GM12878 (cell line): ENCODE measurements around the gene GTSE1.

ENCODE experiments used
- CBFB ChIP-seq: IDR thresholded peaks from 2 replicates; pipeline ENCODE4 v1.6.1; 2016; ENCODE audit warnings: antibody characterized with exemption, low read depth
- TF ChIP-seq, protein P1 (sequence below): IDR thresholded peaks from 2 replicates; pipeline ENCODE4 v1.6.1; 2012; ENCODE audit warnings: low read length, inconsistent platforms
- TF ChIP-seq, protein P2 (sequence below): fragments of 450-650 bp; formaldehyde crosslinking; IDR thresholded peaks from 2 replicates; pipeline ENCODE4 v1.4.0; 2020; ENCODE audit warnings: mild to moderate bottlenecking, moderate library complexity
- TF ChIP-seq, protein P3 (sequence below): IDR thresholded peaks from 2 replicates; pipeline ENCODE4 v1.6.1; 2011; ENCODE audit warnings: mild to moderate bottlenecking, low read depth, low read length, moderate library complexity; ENCODE audit not compliant: insufficient replicate concordance
- TF ChIP-seq, protein P4 (sequence below), 3 experiments: IDR thresholded peaks in 2 of 3; conservative IDR thresholded peaks in 1 of 3; 2 replicates each; pipeline ENCODE4 v1.5.1; 2011; ENCODE audit warnings: low read depth in 3 of 3, low read length in 3 of 3, mild to moderate bottlenecking in 3 of 3, control low read depth in 2 of 3, moderate library complexity in 2 of 3, inconsistent platforms in 1 of 3, mixed read lengths in 1 of 3; ENCODE audit not compliant: control insufficient read depth in 2 of 3, insufficient read depth in 1 of 3; ENCODE audit errors: extremely low read depth in 1 of 3

- TF ChIP-seq, protein P1, sequence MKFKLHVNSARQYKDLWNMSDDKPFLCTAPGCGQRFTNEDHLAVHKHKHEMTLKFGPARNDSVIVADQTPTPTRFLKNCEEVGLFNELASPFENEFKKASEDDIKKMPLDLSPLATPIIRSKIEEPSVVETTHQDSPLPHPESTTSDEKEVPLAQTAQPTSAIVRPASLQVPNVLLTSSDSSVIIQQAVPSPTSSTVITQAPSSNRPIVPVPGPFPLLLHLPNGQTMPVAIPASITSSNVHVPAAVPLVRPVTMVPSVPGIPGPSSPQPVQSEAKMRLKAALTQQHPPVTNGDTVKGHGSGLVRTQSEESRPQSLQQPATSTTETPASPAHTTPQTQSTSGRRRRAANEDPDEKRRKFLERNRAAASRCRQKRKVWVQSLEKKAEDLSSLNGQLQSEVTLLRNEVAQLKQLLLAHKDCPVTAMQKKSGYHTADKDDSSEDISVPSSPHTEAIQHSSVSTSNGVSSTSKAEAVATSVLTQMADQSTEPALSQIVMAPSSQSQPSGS, result no peak
- TF ChIP-seq, protein P2, sequence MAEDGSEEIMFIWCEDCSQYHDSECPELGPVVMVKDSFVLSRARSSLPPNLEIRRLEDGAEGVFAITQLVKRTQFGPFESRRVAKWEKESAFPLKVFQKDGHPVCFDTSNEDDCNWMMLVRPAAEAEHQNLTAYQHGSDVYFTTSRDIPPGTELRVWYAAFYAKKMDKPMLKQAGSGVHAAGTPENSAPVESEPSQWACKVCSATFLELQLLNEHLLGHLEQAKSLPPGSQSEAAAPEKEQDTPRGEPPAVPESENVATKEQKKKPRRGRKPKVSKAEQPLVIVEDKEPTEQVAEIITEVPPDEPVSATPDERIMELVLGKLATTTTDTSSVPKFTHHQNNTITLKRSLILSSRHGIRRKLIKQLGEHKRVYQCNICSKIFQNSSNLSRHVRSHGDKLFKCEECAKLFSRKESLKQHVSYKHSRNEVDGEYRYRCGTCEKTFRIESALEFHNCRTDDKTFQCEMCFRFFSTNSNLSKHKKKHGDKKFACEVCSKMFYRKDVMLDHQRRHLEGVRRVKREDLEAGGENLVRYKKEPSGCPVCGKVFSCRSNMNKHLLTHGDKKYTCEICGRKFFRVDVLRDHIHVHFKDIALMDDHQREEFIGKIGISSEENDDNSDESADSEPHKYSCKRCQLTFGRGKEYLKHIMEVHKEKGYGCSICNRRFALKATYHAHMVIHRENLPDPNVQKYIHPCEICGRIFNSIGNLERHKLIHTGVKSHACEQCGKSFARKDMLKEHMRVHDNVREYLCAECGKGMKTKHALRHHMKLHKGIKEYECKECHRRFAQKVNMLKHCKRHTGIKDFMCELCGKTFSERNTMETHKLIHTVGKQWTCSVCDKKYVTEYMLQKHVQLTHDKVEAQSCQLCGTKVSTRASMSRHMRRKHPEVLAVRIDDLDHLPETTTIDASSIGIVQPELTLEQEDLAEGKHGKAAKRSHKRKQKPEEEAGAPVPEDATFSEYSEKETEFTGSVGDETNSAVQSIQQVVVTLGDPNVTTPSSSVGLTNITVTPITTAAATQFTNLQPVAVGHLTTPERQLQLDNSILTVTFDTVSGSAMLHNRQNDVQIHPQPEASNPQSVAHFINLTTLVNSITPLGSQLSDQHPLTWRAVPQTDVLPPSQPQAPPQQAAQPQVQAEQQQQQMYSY, result no peak
- no peak for TF ChIP-seq CBFB
- TF ChIP-seq, protein P3, sequence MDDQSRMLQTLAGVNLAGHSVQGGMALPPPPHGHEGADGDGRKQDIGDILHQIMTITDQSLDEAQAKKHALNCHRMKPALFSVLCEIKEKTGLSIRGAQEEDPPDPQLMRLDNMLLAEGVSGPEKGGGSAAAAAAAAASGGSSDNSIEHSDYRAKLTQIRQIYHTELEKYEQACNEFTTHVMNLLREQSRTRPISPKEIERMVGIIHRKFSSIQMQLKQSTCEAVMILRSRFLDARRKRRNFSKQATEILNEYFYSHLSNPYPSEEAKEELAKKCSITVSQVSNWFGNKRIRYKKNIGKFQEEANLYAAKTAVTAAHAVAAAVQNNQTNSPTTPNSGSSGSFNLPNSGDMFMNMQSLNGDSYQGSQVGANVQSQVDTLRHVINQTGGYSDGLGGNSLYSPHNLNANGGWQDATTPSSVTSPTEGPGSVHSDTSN, result no peak
- TF ChIP-seq, protein P4, sequence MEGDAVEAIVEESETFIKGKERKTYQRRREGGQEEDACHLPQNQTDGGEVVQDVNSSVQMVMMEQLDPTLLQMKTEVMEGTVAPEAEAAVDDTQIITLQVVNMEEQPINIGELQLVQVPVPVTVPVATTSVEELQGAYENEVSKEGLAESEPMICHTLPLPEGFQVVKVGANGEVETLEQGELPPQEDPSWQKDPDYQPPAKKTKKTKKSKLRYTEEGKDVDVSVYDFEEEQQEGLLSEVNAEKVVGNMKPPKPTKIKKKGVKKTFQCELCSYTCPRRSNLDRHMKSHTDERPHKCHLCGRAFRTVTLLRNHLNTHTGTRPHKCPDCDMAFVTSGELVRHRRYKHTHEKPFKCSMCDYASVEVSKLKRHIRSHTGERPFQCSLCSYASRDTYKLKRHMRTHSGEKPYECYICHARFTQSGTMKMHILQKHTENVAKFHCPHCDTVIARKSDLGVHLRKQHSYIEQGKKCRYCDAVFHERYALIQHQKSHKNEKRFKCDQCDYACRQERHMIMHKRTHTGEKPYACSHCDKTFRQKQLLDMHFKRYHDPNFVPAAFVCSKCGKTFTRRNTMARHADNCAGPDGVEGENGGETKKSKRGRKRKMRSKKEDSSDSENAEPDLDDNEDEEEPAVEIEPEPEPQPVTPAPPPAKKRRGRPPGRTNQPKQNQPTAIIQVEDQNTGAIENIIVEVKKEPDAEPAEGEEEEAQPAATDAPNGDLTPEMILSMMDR (IDR thresholded peaks at IDR 0.05 in 2 of 3, conservative IDR thresholded peaks at IDR 0.05 in 1 of 3; ENCODE audit: control insufficient read depth in 2 of 3, extremely low read depth in 1 of 3, insufficient read depth in 1 of 3, low read depth in 3 of 3, low read length in 3 of 3), result no peak
Observed at GRCh38 chr22:46337870-46338269, 41.2 kb downstream of the GTSE1 start.
